Endothelial cell of umbilical vein (primary cell): ENCODE data around the gene CELF5. TPM values are rescaled to one million over a fixed set of nuclear protein-coding genes. Genes with fewer than 3 reads are reported as not detected.

Experiments used
- BruUV-seq: library from RNA; stranded (reverse); fragments of 400-500 nt; replicated peaks from 2 replicates; lab custom pipeline; 2021; lab: Mats Ljungman, UMichigan
- CTCF ChIA-PET: fragments of 300-600, 350-600 bp; sonication (Branson Sonifier 250); formaldehyde crosslinking; loops from one replicate; lab custom pipeline; 2021; ENCODE audit warnings: antibody characterized with exemption, inconsistent platforms; lab: Charles Lee
- POLR2A ChIA-PET: fragments of 300-600, 350-600 bp; sonication (Branson Sonifier 250); formaldehyde crosslinking; loops from one replicate; lab custom pipeline; 2021; ENCODE audit warnings: antibody characterized with exemption, inconsistent platforms; lab: Charles Lee
- DNase-seq: peaks from one replicate; pipeline ENCODE4 v3.0.0-alpha.2; 2011; ENCODE audit warnings: low read depth, low spot score
- FAIRE-seq: peaks from 2 replicates; lab custom pipeline; 2011; peaks lifted over from hg19 to GRCh38; lab: Jason Lieb, UNC
- H2AFZ ChIP-seq: 2 replicates; pipeline ENCODE4 v1.6.0; 2012; ENCODE audit warnings: low read depth, low read length, control low read depth, inconsistent platforms
- H3K27ac ChIP-seq: 2 replicates; pipeline ENCODE4 v1.5.1; 2011; ENCODE audit warnings: low read depth, mild to moderate bottlenecking, control low read depth, low read length, moderate library complexity; ENCODE audit not compliant: insufficient read depth
- H3K27me3 ChIP-seq, 2 experiments: 2 replicates each; pipeline versions ENCODE4 v1.6.0 to v1.6.1; 2011; ENCODE audit warnings: low read length in 2 of 2, mixed read lengths in 1 of 2; ENCODE audit not compliant: control insufficient read depth in 2 of 2, insufficient read depth in 2 of 2
- H3K36me3 ChIP-seq, 2 experiments: 2 replicates in 1 of 2; 3 replicates in 1 of 2; pipeline ENCODE4 v1.5.1; 2011; ENCODE audit warnings: low read length in 2 of 2, mild to moderate bottlenecking in 1 of 2, moderate library complexity in 1 of 2; ENCODE audit not compliant: control insufficient read depth in 2 of 2, insufficient read depth in 2 of 2; ENCODE audit errors: extremely low read depth in 1 of 2
- H3K4me1 ChIP-seq: 3 replicates; pipeline ENCODE4 v1.5.1; 2011; ENCODE audit warnings: mild to moderate bottlenecking, low read length; ENCODE audit not compliant: control insufficient read depth, insufficient read depth; ENCODE audit errors: extremely low read depth
- H3K4me2 ChIP-seq: 2 replicates; pipeline ENCODE4 v1.6.1; 2011; ENCODE audit warnings: low read length, control low read depth, mixed read lengths; ENCODE audit not compliant: insufficient read depth
- H3K4me3 ChIP-seq, 3 experiments: fragments of 200-600 bp in 1 of 3; sonication (generic), shearing (Covaris generic) in 1 of 3; replicated peaks in 1 of 3; 2 replicates each; pipeline ENCODE4 v1.5.1; 2011 to 2016; ENCODE audit warnings: control low read depth in 3 of 3, low read length in 3 of 3, mild to moderate bottlenecking in 2 of 3, inconsistent platforms in 1 of 3, low read depth in 1 of 3, moderate library complexity in 1 of 3; ENCODE audit not compliant: insufficient read depth in 1 of 3
- H3K79me2 ChIP-seq: 2 replicates; pipeline ENCODE4 v1.6.0; 2012; ENCODE audit warnings: low read length, inconsistent platforms; ENCODE audit not compliant: control insufficient read depth, insufficient read depth
- H3K9ac ChIP-seq: replicated peaks from 2 replicates; pipeline ENCODE3; 2011; ENCODE audit warnings: low read length, control low read depth; ENCODE audit not compliant: insufficient read depth; ENCODE audit errors: extremely low read depth
- H3K9me1 ChIP-seq: replicated peaks from 3 replicates; pipeline ENCODE4 v1.6.0; 2011; ENCODE audit warnings: mild to moderate bottlenecking, low read length; ENCODE audit not compliant: control insufficient read depth, insufficient read depth; ENCODE audit errors: extremely low read depth
- H3K9me3 ChIP-seq: replicated peaks from 2 replicates; pipeline ENCODE4 v1.5.1; 2012; ENCODE audit warnings: low read length, inconsistent platforms; ENCODE audit not compliant: control insufficient read depth, insufficient read depth
- H4K20me1 ChIP-seq: replicated peaks from 2 replicates; pipeline ENCODE3; 2011; ENCODE audit warnings: mild to moderate bottlenecking, low read length; ENCODE audit not compliant: control insufficient read depth, insufficient read depth; ENCODE audit errors: extremely low read depth
- EZH2 ChIP-seq: IDR thresholded peaks from 2 replicates; pipeline ENCODE4 v1.6.1; 2012; ENCODE audit warnings: borderline replicate concordance, low read depth, mild to moderate bottlenecking, moderate library complexity, low read length, inconsistent platforms; ENCODE audit not compliant: severe bottlenecking
- FOS ChIP-seq: IDR thresholded peaks from 2 replicates; pipeline ENCODE4 v1.6.1; 2011; ENCODE audit warnings: mild to moderate bottlenecking, low read length, moderate library complexity, borderline replicate concordance; ENCODE audit not compliant: insufficient read depth
- GATA2 ChIP-seq: IDR thresholded peaks from 2 replicates; pipeline ENCODE4 v1.7.0; 2011; ENCODE audit warnings: low read depth, mild to moderate bottlenecking, moderate library complexity, mixed read lengths, low read length; ENCODE audit not compliant: insufficient read length, insufficient read depth
- JUN ChIP-seq: IDR thresholded peaks from 2 replicates; pipeline ENCODE4 v1.6.1; 2011; ENCODE audit warnings: borderline replicate concordance, low read depth; ENCODE audit not compliant: insufficient read length, insufficient read depth
- MYC ChIP-seq: IDR thresholded peaks from one replicate; pipeline ENCODE4 v1.6.1; 2011; ENCODE audit warnings: mild to moderate bottlenecking, low read depth, low read length
- POLR2A ChIP-seq: IDR thresholded peaks from 2 replicates; pipeline ENCODE4 v1.6.1; 2012; ENCODE audit warnings: low read depth, mild to moderate bottlenecking, control low read depth, low read length
- POLR2AphosphoS5 ChIP-seq: IDR thresholded peaks from 2 replicates; pipeline ENCODE4 v1.6.1; 2012; ENCODE audit warnings: low read depth, mild to moderate bottlenecking, control low read depth, low read length, moderate library complexity; ENCODE audit not compliant: insufficient read depth
- dilution Hi-C: fragments of 300-500 bp; cut with MboI; formaldehyde crosslinking; loops from one replicate; pipeline ENCODE4 v1.15.0; 2019; ENCODE audit warnings: low sequenced_read_pairs; ENCODE audit not compliant: extremely low pct_ligation_motif_present
- intact Hi-C: fragments of 100-400 bp; cut with micrococcal nuclease; formaldehyde crosslinking; loops from one replicate; pipeline ENCODE4 v1.10.0; 2022
- polyA plus RNA-seq, 4 experiments: library from polyadenylated mRNA; depleted of rRNA in 3 of 4; stranded (reverse) in 3 of 4; unstranded in 1 of 4; fragments of >200 nt; gene quantifications; 2 replicates each; pipeline versions ENCODE4 v1.2.1 to v1.2.3, GENCODE V29; 2011 to 2012; ENCODE audit warnings: missing spikeins in 1 of 4
- total RNA-seq: library from RNA; stranded (reverse); gene quantifications from 2 replicates; pipeline ENCODE4 v1.2.3, GENCODE V29; 2021
- TF ChIP-seq, protein P1 (sequence below): IDR thresholded peaks from 2 replicates; pipeline ENCODE4 v1.6.1; 2011; ENCODE audit not compliant: insufficient read depth, insufficient read length
- TF ChIP-seq, protein P2 (sequence below), 2 donors: IDR thresholded peaks; 1 replicate in 1 of 2; 2 replicates in 1 of 2; pipeline ENCODE4 v1.5.1; 2011; ENCODE audit warnings: low read length in 2 of 2, mild to moderate bottlenecking in 2 of 2, moderate library complexity in 2 of 2, control low read depth in 1 of 2, inconsistent platforms in 1 of 2, low read depth in 1 of 2; ENCODE audit not compliant: insufficient read depth in 1 of 2; ENCODE audit errors: extremely low read depth in 1 of 2

The CELF5 gene
- total and polyA plus RNA-seq, 2 donors (not counting 3 experiments of a cell fraction or from before 2014, with no cell fraction given) = not detected

DNA sequence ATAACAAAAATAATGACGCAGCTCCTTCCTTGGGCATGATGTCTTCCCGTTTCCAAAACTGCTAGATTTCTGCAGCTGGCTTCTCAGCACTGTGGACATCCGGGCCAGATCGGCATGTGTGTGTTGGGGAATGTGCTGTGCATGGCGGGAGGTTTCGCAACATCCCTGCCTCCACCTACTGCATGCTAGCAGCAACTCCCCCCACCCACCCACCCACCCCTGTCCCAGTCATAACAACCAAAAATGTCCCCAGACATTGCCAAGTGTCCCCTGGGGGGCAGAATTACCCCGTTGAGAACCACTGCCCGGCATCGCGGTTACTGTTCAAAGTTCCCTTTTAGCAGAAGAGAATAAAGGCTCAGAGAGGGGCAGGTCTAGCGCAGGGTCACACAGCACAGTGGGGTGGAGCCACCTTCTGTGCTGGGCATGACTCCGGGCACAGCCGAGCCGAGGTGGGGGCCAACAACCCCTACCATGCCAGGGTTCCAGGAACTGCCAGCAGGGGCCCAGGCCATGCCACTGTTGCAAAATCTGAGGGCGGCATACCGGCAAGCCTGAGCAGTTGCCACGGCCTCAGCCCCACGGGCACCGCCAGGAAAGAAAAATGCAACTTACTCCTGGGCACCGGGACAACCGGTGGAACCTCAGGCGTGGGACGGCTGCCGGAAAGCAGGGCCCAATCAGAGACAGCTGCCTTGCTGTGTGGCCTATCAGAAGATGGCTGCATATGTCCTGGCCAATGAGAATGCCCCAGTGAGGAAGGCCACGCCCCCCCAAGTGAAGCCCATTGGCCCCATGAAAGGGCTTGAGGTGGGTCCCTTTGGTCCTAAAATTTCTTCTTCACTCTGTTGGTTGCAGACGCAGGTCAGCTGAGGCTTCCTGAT, 119.4 kb downstream of the CELF5 start:
- ChIA-PET CTCF (interaction anchor here (1.1 to 2.7 kb wide), 4 partner anchors 85 to 141 kb away, joined by 3 to 11 read pairs (median 6); no protein-coding TSS in a partner anchor), POLR2A (no interaction called here)
- H3K9ac ChIP-seq = no peak overlapping the region
- no peak overlapping the region for H3K4me3 ChIP-seq
- BruUV-seq = no TSS peak
- no peaks in the 10 kb centered on the region for H3K36me3 ChIP-seq
- no peak overlapping the region for H3K4me2 ChIP-seq
- H3K79me2 ChIP-seq = no peaks in the 10 kb centered on the region
- peak; percentile 21 for FAIRE-seq
- dilution Hi-C loops = no loop called here
- no peaks in the 10 kb centered on the region for H3K9me3 ChIP-seq
- DNase-seq = peak; percentile 31
- TF ChIP-seq FOS (no peak), POLR2AphosphoS5 (no peak), POLR2A (no peak)
- intact Hi-C loops = no loop called here
- H4K20me1 ChIP-seq = no peaks in the 10 kb centered on the region
- no peak overlapping the region for H2AFZ ChIP-seq
- H3K9me1 ChIP-seq = no peaks in the 10 kb centered on the region
- no peaks in the 10 kb centered on the region for H3K27me3 ChIP-seq
- no peak overlapping the region for H3K27ac ChIP-seq
- H3K4me1 ChIP-seq = no peaks in the 10 kb centered on the region

DNA sequence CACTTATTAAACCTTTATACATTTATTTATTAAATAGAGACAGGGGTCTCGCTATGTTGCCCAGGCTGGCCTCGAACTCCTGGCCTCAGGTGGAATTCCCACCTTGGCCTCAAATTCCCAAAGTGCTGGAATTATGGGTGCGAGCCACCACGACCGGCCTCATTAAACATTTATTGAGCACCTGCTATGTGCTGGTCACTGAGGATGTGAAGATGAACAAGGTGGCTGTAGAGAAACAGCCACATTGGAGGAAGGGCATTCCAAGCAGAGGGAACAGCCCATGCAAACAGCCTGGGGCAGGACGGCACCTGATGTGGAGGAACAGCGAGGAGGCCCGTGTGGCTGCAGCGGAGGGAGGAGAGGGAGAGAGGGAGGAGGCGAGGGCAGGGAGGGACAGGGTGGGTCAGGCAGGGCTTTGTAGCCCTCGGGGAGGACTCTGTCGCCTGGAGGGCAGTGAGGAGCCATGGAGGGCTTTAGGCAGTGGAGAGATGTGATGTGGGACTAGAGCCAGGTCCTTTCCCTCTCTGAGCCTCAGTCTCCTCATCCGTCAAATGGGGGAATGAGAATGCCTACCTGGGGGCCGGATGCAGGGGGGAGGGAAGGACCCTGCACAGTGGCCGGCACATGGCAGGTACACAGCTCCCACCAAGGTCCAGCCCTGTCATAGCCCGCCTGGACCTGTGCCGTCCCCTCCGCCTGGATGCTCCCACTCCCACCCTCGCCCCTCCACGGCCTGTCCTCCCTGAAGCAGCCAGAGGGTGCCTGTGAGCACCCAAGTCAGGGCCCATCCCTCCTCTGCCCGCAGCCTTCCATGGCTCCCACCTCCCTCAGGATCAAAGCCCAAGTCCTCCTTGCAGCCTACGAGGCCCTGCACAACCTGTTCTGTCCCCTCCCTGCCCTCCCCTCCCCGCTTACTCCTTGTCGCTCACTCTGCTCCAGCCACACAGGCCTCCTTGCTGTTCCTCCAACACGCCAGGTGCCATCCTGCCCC, 120.4 kb downstream of the CELF5 start:
- no peaks in the 10 kb centered on the region for H3K79me2 ChIP-seq
- H3K9me1 ChIP-seq = no peaks in the 10 kb centered on the region
- H3K9ac ChIP-seq = no peak overlapping the region
- H3K4me2 ChIP-seq = no peak overlapping the region
- H3K27me3 ChIP-seq = no peaks in the 10 kb centered on the region
- no peaks in the 10 kb centered on the region for H3K9me3 ChIP-seq
- no peaks in the 10 kb centered on the region for H3K36me3 ChIP-seq
- BruUV-seq = no TSS peak
- no peak overlapping the region for H3K4me3 ChIP-seq
- ChIA-PET CTCF (interaction anchor here (1.2 to 2.7 kb wide), 2 partner anchors 140 kb away, joined by 3 to 11 read pairs; no protein-coding TSS in a partner anchor), POLR2A (no interaction called here)
- FAIRE-seq (no peak), DNase-seq (no peak)
- intact Hi-C loops = no loop called here
- H2AFZ ChIP-seq = no peak overlapping the region
- H3K27ac ChIP-seq = no peak overlapping the region
- dilution Hi-C loops = no loop called here
- H3K4me1 ChIP-seq = no peaks in the 10 kb centered on the region
- no peak for TF ChIP-seq MYC
- no peak for TF ChIP-seq POLR2A
- no peak for TF ChIP-seq FOS
- TF ChIP-seq GATA2 = no peak
- TF ChIP-seq, protein P1, sequence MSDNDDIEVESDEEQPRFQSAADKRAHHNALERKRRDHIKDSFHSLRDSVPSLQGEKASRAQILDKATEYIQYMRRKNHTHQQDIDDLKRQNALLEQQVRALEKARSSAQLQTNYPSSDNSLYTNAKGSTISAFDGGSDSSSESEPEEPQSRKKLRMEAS = no peak
- TF ChIP-seq JUN = no peak
- TF ChIP-seq, protein P2, sequence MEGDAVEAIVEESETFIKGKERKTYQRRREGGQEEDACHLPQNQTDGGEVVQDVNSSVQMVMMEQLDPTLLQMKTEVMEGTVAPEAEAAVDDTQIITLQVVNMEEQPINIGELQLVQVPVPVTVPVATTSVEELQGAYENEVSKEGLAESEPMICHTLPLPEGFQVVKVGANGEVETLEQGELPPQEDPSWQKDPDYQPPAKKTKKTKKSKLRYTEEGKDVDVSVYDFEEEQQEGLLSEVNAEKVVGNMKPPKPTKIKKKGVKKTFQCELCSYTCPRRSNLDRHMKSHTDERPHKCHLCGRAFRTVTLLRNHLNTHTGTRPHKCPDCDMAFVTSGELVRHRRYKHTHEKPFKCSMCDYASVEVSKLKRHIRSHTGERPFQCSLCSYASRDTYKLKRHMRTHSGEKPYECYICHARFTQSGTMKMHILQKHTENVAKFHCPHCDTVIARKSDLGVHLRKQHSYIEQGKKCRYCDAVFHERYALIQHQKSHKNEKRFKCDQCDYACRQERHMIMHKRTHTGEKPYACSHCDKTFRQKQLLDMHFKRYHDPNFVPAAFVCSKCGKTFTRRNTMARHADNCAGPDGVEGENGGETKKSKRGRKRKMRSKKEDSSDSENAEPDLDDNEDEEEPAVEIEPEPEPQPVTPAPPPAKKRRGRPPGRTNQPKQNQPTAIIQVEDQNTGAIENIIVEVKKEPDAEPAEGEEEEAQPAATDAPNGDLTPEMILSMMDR (IDR thresholded peaks at IDR 0.05; ENCODE audit: extremely low read depth in 1 of 2, insufficient read depth in 1 of 2, low read depth in 1 of 2, low read length in 2 of 2) = no peak
- no peak for TF ChIP-seq POLR2AphosphoS5
- TF ChIP-seq EZH2 = no peak
- no peaks in the 10 kb centered on the region for H4K20me1 ChIP-seq
